Thyroid gland (tissue), 4 donors: ENCODE data around the gene SHD. TPM values are rescaled to one million over a fixed set of nuclear protein-coding genes. Genes with fewer than 3 reads are reported as not detected.

Experiments
- DNase-seq, 2 donors: peaks; one replicate each; pipeline ENCODE4 v3.0.0-alpha.2; 2019
- H3K27ac ChIP-seq, 3 donors: fragments of 200-600 bp; sonication (generic); 1 replicate in 2 of 3; 2 replicates in 1 of 3; pipeline ENCODE4 v1.5.1; 2016 to 2019; ENCODE audit warnings: mild to moderate bottlenecking in 1 of 3, moderate library complexity in 1 of 3
- H3K27me3 ChIP-seq: fragments of 200-600 bp; sonication (generic); one replicate; pipeline ENCODE4 v1.5.1; 2019
- H3K36me3 ChIP-seq, 2 donors: fragments of 200-600 bp; sonication (generic); one replicate each; pipeline ENCODE4 v1.5.1; 2016 to 2019
- H3K4me1 ChIP-seq, 2 donors: fragments of 200-600 bp; sonication (generic); one replicate each; pipeline ENCODE4 v1.5.1; 2017 to 2019
- H3K4me3 ChIP-seq, 3 donors: fragments of 200-600 bp; sonication (generic); replicated peaks in 1 of 3; 1 replicate in 2 of 3; 2 replicates in 1 of 3; pipeline ENCODE4 v1.5.1; 2016; ENCODE audit warnings: mild to moderate bottlenecking in 1 of 3
- H3K9me3 ChIP-seq: fragments of 200-600 bp; sonication (generic); one replicate; pipeline ENCODE4 v1.5.1; 2017
- CTCF ChIP-seq, 6 experiments: fragments of 200-600 bp in 3 of 6; fragments of 450-650 bp in 3 of 6; sonication (generic) in 3 of 6; IDR thresholded peaks; one replicate each; pipeline ENCODE4 v1.5.1; 2016 to 2019; ENCODE audit warnings: antibody characterized with exemption in 6 of 6, mild to moderate bottlenecking in 2 of 6, inconsistent platforms in 1 of 6, moderate library complexity in 1 of 6
- POLR2A ChIP-seq, 2 donors: fragments of 450-650 bp; IDR thresholded peaks; one replicate each; pipeline ENCODE4 v1.6.1; 2017; ENCODE audit warnings: antibody characterized with exemption in 2 of 2, mild to moderate bottlenecking in 2 of 2, moderate library complexity in 1 of 2
- WGBS, 2 donors: methylation state at CpG; one replicate each; pipeline ENCODE4 v1.1.5; 2017; 5-methylcytosine and 5-hydroxymethylcytosine counted together
- intact Hi-C: fragments of 100-400 bp; cut with DNase I; formaldehyde crosslinking; loops from one replicate; pipeline ENCODE4 v1.15.1; 2023
- total RNA-seq, 4 donors: library from RNA; depleted of rRNA; stranded (reverse); fragments of >200 nt; gene quantifications; one replicate each; pipeline ENCODE4 v1.2.3, GENCODE V29; 2016

SHD gene
- total RNA-seq, 4 donors from 2014 or later, result not detected

GRCh38 chr19:4295972-4296771 is 17.1 kb downstream of the SHD start:
- H3K4me1 ChIP-seq, result no peaks in the 10 kb centered on the region
- H3K36me3 ChIP-seq, result no peaks in the 10 kb centered on the region
- H3K27ac ChIP-seq, result no peak overlapping the region
- WGBS, 2 donors, result 46 to 48% methylated on average over 14 of the region's 14 CpGs
- H3K9me3 ChIP-seq, result no peaks in the 10 kb centered on the region
- intact Hi-C loops, result no loop called here
- no peak for DNase-seq
- TF ChIP-seq CTCF (IDR thresholded peaks at IDR 0.05) (no peak), POLR2A (IDR thresholded peaks at IDR 0.05) (no peak)
- no peaks in the 10 kb centered on the region for H3K27me3 ChIP-seq
- H3K4me3 ChIP-seq, result no peak overlapping the region

- no peaks in the 10 kb centered on the region for H3K4me1 ChIP-seq
- H3K4me3 ChIP-seq, result no peak overlapping the region
- DNase-seq, result no peak
- WGBS, 2 donors, result 67 to 69% methylated on average over 18 to 26 of the region's 27 CpGs
- H3K9me3 ChIP-seq, result no peaks in the 10 kb centered on the region
- no peak overlapping the region for H3K27ac ChIP-seq
- no peak for TF ChIP-seq CTCF (IDR thresholded peaks at IDR 0.05)
- TF ChIP-seq POLR2A (IDR thresholded peaks at IDR 0.05), result no peak
- no peaks in the 10 kb centered on the region for H3K36me3 ChIP-seq
- intact Hi-C loops, result no loop called here
- no peaks in the 10 kb centered on the region for H3K27me3 ChIP-seq
Measured at GRCh38 chr19:4297901-4298809, 19.1 kb downstream of the SHD start.

- Histone ChIP-seq H3K36me3 (no peaks in the 10 kb centered on the region), H3K27me3 (no peaks in the 10 kb centered on the region), H3K4me1 (no peaks in the 10 kb centered on the region), H3K27ac (no peak overlapping the region), H3K9me3 (no peaks in the 10 kb centered on the region), H3K4me3 (no peak overlapping the region)
- TF ChIP-seq CTCF (IDR thresholded peaks at IDR 0.05), result no peak
- no peak for TF ChIP-seq POLR2A (IDR thresholded peaks at IDR 0.05)
- DNase-seq, result no peak
- intact Hi-C loops, result no loop called here
- 80 to 85% methylated on average over 8 of the region's 8 CpGs for WGBS, 2 donors
Measured at GRCh38 chr19:4298810-4299550, 19.9 kb downstream of the SHD start.

GRCh38 chr19:4300589-4300988 is 21.5 kb downstream of the SHD start:
- Histone ChIP-seq H3K4me1 (no peaks in the 10 kb centered on the region), H3K27ac (no peak overlapping the region), H3K27me3 (no peaks in the 10 kb centered on the region), H3K4me3 (no peak overlapping the region), H3K9me3 (no peaks in the 10 kb centered on the region), H3K36me3 (no peaks in the 10 kb centered on the region)
- DNase-seq, result no peak
- intact Hi-C loops, result no loop called here
- TF ChIP-seq CTCF (IDR thresholded peaks at IDR 0.05) (no peak), POLR2A (IDR thresholded peaks at IDR 0.05) (no peak)
- WGBS, 2 donors, result 92% methylated on average over 3 of the region's 3 CpGs
